Measurements from ENCODE around the gene KIF7. TPM values are rescaled to one million over a fixed set of nuclear protein-coding genes. Genes with fewer than 3 reads are reported as not detected.

KIF7 gene
- total and polyA plus RNA-seq, 9 donors = 5.0 to 9.1 (median 7.1) TPM

DNA sequence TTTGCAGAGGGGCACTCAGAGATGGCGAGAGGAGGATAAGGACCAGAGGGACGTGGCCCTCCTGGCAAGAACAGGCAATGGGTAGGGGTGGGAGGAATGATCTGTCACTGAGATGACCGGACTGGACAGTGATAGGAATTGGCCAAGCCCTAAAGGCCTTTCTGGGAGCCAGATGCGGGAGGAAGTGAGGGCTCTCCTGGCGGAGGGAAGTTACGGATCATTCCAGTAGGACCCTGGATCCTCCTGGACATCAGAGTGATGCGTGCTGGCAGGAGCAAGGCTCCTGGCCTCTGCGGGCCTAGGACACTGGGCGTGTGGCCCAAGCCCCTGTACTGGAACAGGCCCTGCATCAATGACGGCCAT, 23.4 kb downstream of the KIF7 start:
- Histone ChIP-seq H3K9me3 (replicated peaks; ENCODE audit: control insufficient read depth, low read depth, low read length) (peaks cover 2% of the 10 kb centered on the region), H3K4me3 (ENCODE audit: low read length) (no peak overlapping the region), H3K4me1 (ENCODE audit: control insufficient read depth, insufficient read depth, low read length) (no peaks in the 10 kb centered on the region), H3K36me3 (ENCODE audit: control insufficient read depth, insufficient read depth, low read length) (peaks cover 67% of the 10 kb centered on the region), H3K27me3 (ENCODE audit: control insufficient read depth, insufficient read depth, low read length) (no peaks in the 10 kb centered on the region), H3K27ac (ENCODE audit: low read length) (no peak overlapping the region)
- WGBS (ENCODE audit: insufficient coverage) = 88% methylated on average over 9 of the region's 10 CpGs
- DNase-seq = no peak

GRCh38 chr15:89630974-89631901, 24.0 kb downstream of the KIF7 start:
- DNase-seq = no peak
- no peak overlapping the region for H3K27ac ChIP-seq (ENCODE audit: low read length)
- peaks cover 73% of the 10 kb centered on the region for H3K36me3 ChIP-seq (ENCODE audit: control insufficient read depth, insufficient read depth, low read length)
- WGBS (ENCODE audit: insufficient coverage) = 87% methylated on average over 25 of the region's 30 CpGs
- no peaks in the 10 kb centered on the region for H3K27me3 ChIP-seq (ENCODE audit: control insufficient read depth, insufficient read depth, low read length)
- no peaks in the 10 kb centered on the region for H3K4me1 ChIP-seq (ENCODE audit: control insufficient read depth, insufficient read depth, low read length)
- no peak overlapping the region for H3K4me3 ChIP-seq (ENCODE audit: low read length)
- H3K9me3 ChIP-seq (replicated peaks; ENCODE audit: control insufficient read depth, low read depth, low read length) = peaks cover 2% of the 10 kb centered on the region

DNA sequence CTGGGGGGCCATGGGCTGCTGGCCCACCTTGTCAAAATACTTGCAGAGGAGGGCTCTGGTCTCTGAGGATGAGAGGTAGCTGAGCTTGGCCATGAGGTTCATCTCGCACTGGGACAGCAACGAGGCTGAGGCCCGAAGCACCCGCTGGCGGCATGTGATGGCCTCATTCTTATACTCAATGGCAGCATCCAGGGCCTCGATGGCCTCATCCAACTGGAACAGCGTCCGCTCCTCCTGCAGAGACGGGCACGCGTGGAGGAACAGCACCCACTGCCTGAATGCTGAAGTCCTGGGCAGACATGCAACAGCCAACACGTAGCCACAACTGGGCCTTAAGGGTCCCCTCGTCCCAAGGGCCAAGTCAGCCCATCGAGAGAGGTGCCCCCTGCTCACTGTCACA, 25.0 kb downstream of the KIF7 start:
- no peaks in the 10 kb centered on the region for H3K4me1 ChIP-seq (ENCODE audit: control insufficient read depth, insufficient read depth, low read length)
- peaks cover 83% of the 10 kb centered on the region for H3K36me3 ChIP-seq (ENCODE audit: control insufficient read depth, insufficient read depth, low read length)
- H3K27me3 ChIP-seq (ENCODE audit: control insufficient read depth, insufficient read depth, low read length) = no peaks in the 10 kb centered on the region
- WGBS (ENCODE audit: insufficient coverage) = 92% methylated on average over 11 of the region's 14 CpGs
- H3K9me3 ChIP-seq (replicated peaks; ENCODE audit: control insufficient read depth, low read depth, low read length) = peaks cover 2% of the 10 kb centered on the region
- H3K27ac ChIP-seq (ENCODE audit: low read length) = no peak overlapping the region
- no peak overlapping the region for H3K4me3 ChIP-seq (ENCODE audit: low read length)
- no peak for DNase-seq

DNA sequence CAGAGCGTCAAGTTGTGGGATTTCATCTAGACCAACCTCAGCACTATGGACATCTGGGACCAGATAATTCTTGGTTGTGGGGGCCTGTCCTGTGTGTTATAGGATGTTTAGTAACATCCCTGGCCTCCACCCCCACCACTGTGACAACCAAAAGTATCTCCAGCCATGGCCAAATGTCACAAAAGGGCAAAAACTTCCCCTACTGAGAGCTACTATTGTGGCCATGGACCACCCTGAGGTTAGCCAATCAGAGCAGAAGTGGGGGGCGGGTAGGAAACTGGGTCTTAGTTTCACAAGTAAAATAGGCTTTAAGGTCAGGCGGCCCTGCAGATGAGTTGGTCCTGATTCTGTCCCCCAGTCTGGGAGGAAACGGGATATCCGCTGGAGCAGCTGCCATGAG, 25.4 kb downstream of the KIF7 start:
- H3K9me3 ChIP-seq (replicated peaks; ENCODE audit: control insufficient read depth, low read depth, low read length) = peaks cover 2% of the 10 kb centered on the region
- DNase-seq = no peak
- H3K27me3 ChIP-seq (ENCODE audit: control insufficient read depth, insufficient read depth, low read length) = no peaks in the 10 kb centered on the region
- no peak overlapping the region for H3K27ac ChIP-seq (ENCODE audit: low read length)
- H3K36me3 ChIP-seq (ENCODE audit: control insufficient read depth, insufficient read depth, low read length) = peaks cover 87% of the 10 kb centered on the region
- no peak overlapping the region for H3K4me3 ChIP-seq (ENCODE audit: low read length)
- no peaks in the 10 kb centered on the region for H3K4me1 ChIP-seq (ENCODE audit: control insufficient read depth, insufficient read depth, low read length)
- WGBS (ENCODE audit: insufficient coverage) = 100% methylated on average over 4 of the region's 5 CpGs

GRCh38 chr15:89628806-89629715, 26.2 kb downstream of the KIF7 start:
- H3K36me3 ChIP-seq (ENCODE audit: control insufficient read depth, insufficient read depth, low read length) = peaks cover 95% of the 10 kb centered on the region
- peaks cover 2% of the 10 kb centered on the region for H3K9me3 ChIP-seq (replicated peaks; ENCODE audit: control insufficient read depth, low read depth, low read length)
- 81% methylated on average over 17 of the region's 30 CpGs for WGBS (ENCODE audit: insufficient coverage)

GRCh38 chr15:89628301-89628700, 27.0 kb downstream of the KIF7 start:
- no peak for DNase-seq
- Histone ChIP-seq H3K36me3 (ENCODE audit: control insufficient read depth, insufficient read depth, low read length) (peaks cover 96% of the 10 kb centered on the region), H3K4me1 (ENCODE audit: control insufficient read depth, insufficient read depth, low read length) (no peaks in the 10 kb centered on the region)

More at GRCh38 chr15:89628806-89629715, 26.2 kb downstream of the KIF7 start:
- H3K27me3 ChIP-seq (ENCODE audit: control insufficient read depth, insufficient read depth, low read length) = no peaks in the 10 kb centered on the region
- no peak overlapping the region for H3K4me3 ChIP-seq (ENCODE audit: low read length)
- H3K4me1 ChIP-seq (ENCODE audit: control insufficient read depth, insufficient read depth, low read length) = no peaks in the 10 kb centered on the region
- no peak for DNase-seq
- H3K27ac ChIP-seq (ENCODE audit: low read length) = no peak overlapping the region

GRCh38 chr15:89627256-89627970, 27.9 kb downstream of the KIF7 start:
- H3K27me3 ChIP-seq (ENCODE audit: control insufficient read depth, insufficient read depth, low read length) = no peaks in the 10 kb centered on the region
- no peak overlapping the region for H3K4me3 ChIP-seq (ENCODE audit: low read length)
- no peaks in the 10 kb centered on the region for H3K4me1 ChIP-seq (ENCODE audit: control insufficient read depth, insufficient read depth, low read length)
- WGBS (ENCODE audit: insufficient coverage) = 97% methylated on average over 6 of the region's 8 CpGs
- no peak for DNase-seq
- no peak overlapping the region for H3K27ac ChIP-seq (ENCODE audit: low read length)
- no peaks in the 10 kb centered on the region for H3K9me3 ChIP-seq (replicated peaks; ENCODE audit: control insufficient read depth, low read depth, low read length)
- H3K36me3 ChIP-seq (ENCODE audit: control insufficient read depth, insufficient read depth, low read length) = peaks cover 94% of the 10 kb centered on the region

More at GRCh38 chr15:89628301-89628700, 27.0 kb downstream of the KIF7 start:
- no peaks in the 10 kb centered on the region for H3K9me3 ChIP-seq (replicated peaks; ENCODE audit: control insufficient read depth, low read depth, low read length)
- no peak overlapping the region for H3K27ac ChIP-seq (ENCODE audit: low read length)
- no peak overlapping the region for H3K4me3 ChIP-seq (ENCODE audit: low read length)
- H3K27me3 ChIP-seq (ENCODE audit: control insufficient read depth, insufficient read depth, low read length) = no peaks in the 10 kb centered on the region
- WGBS (ENCODE audit: insufficient coverage) = 88% methylated on average over 21 of the region's 21 CpGs

GRCh38 chr15:89625716-89626115, 29.6 kb downstream of the KIF7 start:
- Histone ChIP-seq H3K27me3 (ENCODE audit: control insufficient read depth, insufficient read depth, low read length) (no peaks in the 10 kb centered on the region), H3K27ac (ENCODE audit: low read length) (no peak overlapping the region), H3K4me1 (ENCODE audit: control insufficient read depth, insufficient read depth, low read length) (no peaks in the 10 kb centered on the region), H3K4me3 (ENCODE audit: low read length) (no peak overlapping the region), H3K36me3 (ENCODE audit: control insufficient read depth, insufficient read depth, low read length) (peaks cover 83% of the 10 kb centered on the region), H3K9me3 (replicated peaks; ENCODE audit: control insufficient read depth, low read depth, low read length) (no peaks in the 10 kb centered on the region)
- DNase-seq = no peak
- WGBS (ENCODE audit: insufficient coverage) = 75% methylated on average over 5 of the region's 9 CpGs

GRCh38 chr15:89623165-89623564, 32.1 kb downstream of the KIF7 start:
- no CpG with 5 or more reads among the region's 1 CpG for WGBS (ENCODE audit: insufficient coverage)
- no peak for DNase-seq
- peaks cover 68% of the 10 kb centered on the region for H3K36me3 ChIP-seq (ENCODE audit: control insufficient read depth, insufficient read depth, low read length)

More at GRCh38 chr15:89623165-89623564, 32.1 kb downstream of the KIF7 start:
- Histone ChIP-seq H3K4me3 (ENCODE audit: low read length) (no peak overlapping the region), H3K27ac (ENCODE audit: low read length) (no peak overlapping the region), H3K9me3 (replicated peaks; ENCODE audit: control insufficient read depth, low read depth, low read length) (no peaks in the 10 kb centered on the region), H3K27me3 (ENCODE audit: control insufficient read depth, insufficient read depth, low read length) (no peaks in the 10 kb centered on the region), H3K4me1 (ENCODE audit: control insufficient read depth, insufficient read depth, low read length) (no peaks in the 10 kb centered on the region)
